Sigmoid colon (tissue), 4 donors: ENCODE measurements around the gene NRXN3.

ENCODE experiments used
- POLR2A ChIP-seq, 2 donors: fragments of 450-650 bp; IDR thresholded peaks; one replicate each; pipeline ENCODE4 v1.6.1; 2016; ENCODE audit warnings: antibody characterized with exemption in 2 of 2, mild to moderate bottlenecking in 2 of 2, moderate library complexity in 2 of 2
- POLR2AphosphoS5 ChIP-seq, 4 donors: sonication (generic); formaldehyde crosslinking; IDR thresholded peaks; one replicate each; pipeline ENCODE4 v1.6.1; 2017; ENCODE audit warnings: antibody characterized with exemption in 4 of 4
- TF ChIP-seq, protein P1 (sequence below), 4 experiments: fragments of 450-650 bp in 3 of 4; fragments of 200-600 bp in 1 of 4; IDR thresholded peaks; one replicate each; pipeline ENCODE4 v1.5.1; 2016 to 2019; ENCODE audit warnings: antibody characterized with exemption in 4 of 4, mild to moderate bottlenecking in 3 of 4, moderate library complexity in 2 of 4

DNA sequence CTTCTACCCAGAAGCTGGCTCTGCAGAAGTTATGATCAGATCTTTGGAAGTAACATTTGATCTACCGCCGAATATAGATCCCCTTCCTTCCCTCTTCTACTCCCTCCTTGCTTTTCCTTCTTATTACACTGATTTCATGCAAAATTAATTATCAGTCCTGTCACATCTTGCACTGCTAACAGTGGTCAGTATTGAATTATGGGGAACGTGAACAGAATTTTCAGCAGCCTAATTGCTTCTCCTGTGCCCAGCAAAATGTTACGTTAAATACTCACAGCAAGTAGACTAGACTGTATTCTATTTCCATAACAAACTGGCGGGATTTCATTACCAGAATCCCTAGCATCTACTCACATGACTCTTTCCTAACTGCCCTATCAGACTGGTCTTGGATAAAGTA is 1444.3 kb downstream of the NRXN3 start:
- TF ChIP-seq, protein P1, sequence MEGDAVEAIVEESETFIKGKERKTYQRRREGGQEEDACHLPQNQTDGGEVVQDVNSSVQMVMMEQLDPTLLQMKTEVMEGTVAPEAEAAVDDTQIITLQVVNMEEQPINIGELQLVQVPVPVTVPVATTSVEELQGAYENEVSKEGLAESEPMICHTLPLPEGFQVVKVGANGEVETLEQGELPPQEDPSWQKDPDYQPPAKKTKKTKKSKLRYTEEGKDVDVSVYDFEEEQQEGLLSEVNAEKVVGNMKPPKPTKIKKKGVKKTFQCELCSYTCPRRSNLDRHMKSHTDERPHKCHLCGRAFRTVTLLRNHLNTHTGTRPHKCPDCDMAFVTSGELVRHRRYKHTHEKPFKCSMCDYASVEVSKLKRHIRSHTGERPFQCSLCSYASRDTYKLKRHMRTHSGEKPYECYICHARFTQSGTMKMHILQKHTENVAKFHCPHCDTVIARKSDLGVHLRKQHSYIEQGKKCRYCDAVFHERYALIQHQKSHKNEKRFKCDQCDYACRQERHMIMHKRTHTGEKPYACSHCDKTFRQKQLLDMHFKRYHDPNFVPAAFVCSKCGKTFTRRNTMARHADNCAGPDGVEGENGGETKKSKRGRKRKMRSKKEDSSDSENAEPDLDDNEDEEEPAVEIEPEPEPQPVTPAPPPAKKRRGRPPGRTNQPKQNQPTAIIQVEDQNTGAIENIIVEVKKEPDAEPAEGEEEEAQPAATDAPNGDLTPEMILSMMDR (IDR thresholded peaks at IDR 0.05), result no peak
- no peak for TF ChIP-seq POLR2A (IDR thresholded peaks at IDR 0.05)
- no peak for TF ChIP-seq POLR2AphosphoS5 (IDR thresholded peaks at IDR 0.05)
